Osteoblast (primary cell): ENCODE measurements around the gene SAP130. TPM values are rescaled to one million over a fixed set of nuclear protein-coding genes. Genes with fewer than 3 reads are reported as not detected.

Experiments
- DNase-seq: peaks from one replicate; pipeline ENCODE4 v3.0.0; 2011; ENCODE audit warnings: low spot score, mixed read lengths; ENCODE audit not compliant: insufficient read length; ENCODE audit errors: missing footprints
- H2AFZ ChIP-seq: 2 replicates; pipeline ENCODE4 v1.6.0; 2011; ENCODE audit warnings: mild to moderate bottlenecking, low read length
- H3K27ac ChIP-seq: 2 replicates; pipeline ENCODE4 v1.5.1; 2011; ENCODE audit warnings: mild to moderate bottlenecking, low read depth, low read length, moderate library complexity
- H3K27me3 ChIP-seq: 2 replicates; pipeline ENCODE4 v1.6.0; 2012; ENCODE audit warnings: mild to moderate bottlenecking, control low read depth, inconsistent platforms, low read length, moderate library complexity; ENCODE audit not compliant: insufficient read depth
- H3K36me3 ChIP-seq: 2 replicates; pipeline ENCODE4 v1.5.1; 2011; ENCODE audit warnings: mild to moderate bottlenecking, low read length, control low read depth, moderate library complexity; ENCODE audit not compliant: insufficient read depth
- H3K4me1 ChIP-seq: 2 replicates; pipeline ENCODE4 v1.5.1; 2011; ENCODE audit warnings: mild to moderate bottlenecking, low read length, control low read depth, moderate library complexity; ENCODE audit not compliant: insufficient read depth
- H3K4me2 ChIP-seq: 2 replicates; pipeline ENCODE4 v1.6.0; 2011; ENCODE audit warnings: mild to moderate bottlenecking, low read length; ENCODE audit not compliant: insufficient read depth
- H3K4me3 ChIP-seq: fragments of 200-600 bp; sonication (generic); 3 replicates; pipeline ENCODE4 v1.5.1; 2012; ENCODE audit warnings: mild to moderate bottlenecking, low read length, inconsistent platforms; ENCODE audit not compliant: insufficient read depth
- H3K79me2 ChIP-seq: 2 replicates; pipeline ENCODE4 v1.6.0; 2012; ENCODE audit warnings: mild to moderate bottlenecking, low read length, control low read depth, inconsistent platforms; ENCODE audit not compliant: insufficient read depth
- H3K9me3 ChIP-seq: 2 replicates; pipeline ENCODE4 v1.5.1; 2011; ENCODE audit warnings: low read depth, low read length, control low read depth
- H4K20me1 ChIP-seq: 2 replicates; pipeline ENCODE4 v1.6.0; 2012; ENCODE audit warnings: mild to moderate bottlenecking, low read length, control low read depth; ENCODE audit not compliant: insufficient read depth
- CTCF ChIP-seq: IDR thresholded peaks from 2 replicates; pipeline ENCODE4 v1.5.1; 2011; ENCODE audit warnings: mild to moderate bottlenecking, low read depth, low read length, moderate library complexity; ENCODE audit errors: extremely low read depth
- total RNA-seq: library from RNA; depleted of rRNA; stranded (reverse); fragments of >200 nt; gene quantifications from 2 replicates; pipeline ENCODE4 v1.2.3, GENCODE V29; 2012

The SAP130 gene
- total RNA-seq, 1 donor = 5.4 TPM

- H4K20me1 ChIP-seq = no peaks in the 10 kb centered on the region
- H3K4me1 ChIP-seq = no peaks in the 10 kb centered on the region
- DNase-seq = no peak
- no peak for TF ChIP-seq CTCF
- peaks cover 12% of the 10 kb centered on the region for H3K36me3 ChIP-seq
- H3K9me3 ChIP-seq = no peaks in the 10 kb centered on the region
- no peaks in the 10 kb centered on the region for H3K27me3 ChIP-seq
- H3K79me2 ChIP-seq = no peaks in the 10 kb centered on the region
- no peak overlapping the region for H3K4me2 ChIP-seq
- H3K27ac ChIP-seq = no peak overlapping the region
- no peak overlapping the region for H3K4me3 ChIP-seq
- H2AFZ ChIP-seq = no peak overlapping the region
Measured at GRCh38 chr2:127961729-127962128, 66.1 kb downstream of the SAP130 start.

DNA sequence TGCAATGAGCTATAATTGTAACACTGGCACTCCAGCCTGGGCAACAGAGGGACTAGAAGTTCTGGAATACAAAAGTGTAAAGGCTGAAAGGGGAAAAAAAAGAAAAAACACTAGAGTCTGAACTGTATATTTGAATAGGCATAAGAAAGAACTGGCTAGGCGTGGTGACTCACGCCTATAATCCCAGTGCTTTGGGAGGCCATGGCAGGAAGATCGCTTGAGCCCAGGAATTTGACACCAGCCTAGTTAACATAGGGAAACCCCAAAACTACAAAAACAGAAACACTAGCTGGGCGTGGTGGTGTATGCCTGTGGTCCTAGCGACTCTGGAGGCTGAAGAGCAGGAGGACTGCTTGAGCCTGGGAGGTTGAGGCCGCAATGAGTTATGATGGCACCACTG is 70.6 kb downstream of the SAP130 start:
- H3K4me2 ChIP-seq = no peak overlapping the region
- DNase-seq = no peak
- H3K9me3 ChIP-seq = no peaks in the 10 kb centered on the region
- no peaks in the 10 kb centered on the region for H3K4me1 ChIP-seq
- H3K36me3 ChIP-seq = peaks cover 33% of the 10 kb centered on the region
- no peak for TF ChIP-seq CTCF
- no peak overlapping the region for H3K27ac ChIP-seq
- no peaks in the 10 kb centered on the region for H3K27me3 ChIP-seq
- no peaks in the 10 kb centered on the region for H3K79me2 ChIP-seq
- no peak overlapping the region for H2AFZ ChIP-seq
- no peak overlapping the region for H3K4me3 ChIP-seq
- H4K20me1 ChIP-seq = peaks cover 2% of the 10 kb centered on the region

DNA sequence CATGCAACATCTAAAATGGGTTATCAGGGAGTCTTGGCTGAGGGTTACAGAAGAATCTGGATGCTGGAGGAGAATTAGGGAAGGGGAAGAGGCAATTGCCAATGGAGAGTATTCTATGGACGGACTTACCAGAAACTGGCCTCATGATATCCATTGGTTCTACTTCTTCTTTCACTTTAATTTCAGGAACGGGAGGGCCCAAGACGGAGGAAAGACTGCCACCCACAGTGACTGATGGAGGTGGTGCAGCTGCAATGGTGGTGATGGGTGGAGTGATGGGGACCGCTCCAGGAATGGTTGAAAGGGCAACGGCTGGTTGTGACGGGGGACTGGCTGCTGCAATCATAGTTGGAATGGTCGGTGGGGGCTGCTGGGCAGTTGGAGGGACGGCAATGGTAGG is 73.0 kb downstream of the SAP130 start:
- DNase-seq = no peak
- peaks cover 49% of the 10 kb centered on the region for H3K36me3 ChIP-seq
- no peak for TF ChIP-seq CTCF

DNA sequence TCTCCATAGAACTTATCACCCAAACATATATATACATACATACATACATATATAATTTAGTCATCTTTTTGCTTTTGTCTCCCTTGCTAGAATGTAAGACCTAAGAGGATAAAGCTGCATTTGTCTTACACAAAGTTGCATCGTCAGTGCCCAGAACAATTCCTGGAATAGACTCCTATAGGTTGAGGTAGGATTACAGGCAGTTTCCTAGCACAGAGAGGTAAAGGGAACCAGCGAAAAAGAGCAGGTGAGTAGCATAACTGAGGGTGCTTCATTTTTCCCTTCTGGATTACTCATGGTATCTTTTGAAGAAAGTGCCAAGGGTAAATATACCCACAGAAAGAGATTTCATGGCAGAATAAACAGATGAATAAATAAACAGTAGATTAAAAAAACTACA is 74.0 kb downstream of the SAP130 start:
- Histone ChIP-seq H3K4me1 (no peaks in the 10 kb centered on the region), H4K20me1 (peaks cover 2% of the 10 kb centered on the region), H3K79me2 (no peaks in the 10 kb centered on the region), H3K9me3 (no peaks in the 10 kb centered on the region), H2AFZ (no peak overlapping the region), H3K4me2 (no peak overlapping the region), H3K27me3 (no peaks in the 10 kb centered on the region), H3K36me3 (peaks cover 59% of the 10 kb centered on the region), H3K4me3 (no peak overlapping the region), H3K27ac (no peak overlapping the region)
- DNase-seq = no peak
- TF ChIP-seq CTCF = no peak

More for the DNA sequence above, 73.0 kb downstream of the SAP130 start:
- Histone ChIP-seq H3K9me3 (no peaks in the 10 kb centered on the region), H3K4me1 (no peaks in the 10 kb centered on the region), H3K27me3 (no peaks in the 10 kb centered on the region), H4K20me1 (peaks cover 2% of the 10 kb centered on the region), H2AFZ (no peak overlapping the region), H3K4me2 (no peak overlapping the region), H3K27ac (no peak overlapping the region), H3K4me3 (no peak overlapping the region), H3K79me2 (no peaks in the 10 kb centered on the region)
